Vagina (tissue), 2 donors: ENCODE measurements around the gene OR2AJ1. TPM values are rescaled to one million over a fixed set of nuclear protein-coding genes. Genes with fewer than 3 reads are reported as not detected.

ENCODE experiments used
- DNase-seq, 2 donors: peaks; one replicate each; pipeline ENCODE4 v3.0.0-alpha.2; 2017; ENCODE audit errors: extremely low spot score in 2 of 2
- H3K27ac ChIP-seq: fragments of 200-600 bp; sonication (generic); one replicate; pipeline ENCODE4 v1.5.1; 2019
- H3K27me3 ChIP-seq: fragments of 200-600 bp; sonication (generic); one replicate; pipeline ENCODE4 v1.5.1; 2019
- H3K36me3 ChIP-seq, 2 donors: fragments of 200-600 bp; sonication (generic); one replicate each; pipeline ENCODE4 v1.5.1; 2017 to 2019
- H3K4me1 ChIP-seq: fragments of 200-600 bp; sonication (generic); one replicate; pipeline ENCODE4 v1.5.1; 2019
- H3K4me3 ChIP-seq, 2 donors: fragments of 200-600 bp; sonication (generic); 1 replicate in 1 of 2; 2 replicates in 1 of 2; pipeline ENCODE4 v1.5.1; 2016 to 2019
- H3K9me3 ChIP-seq: fragments of 200-600 bp; sonication (generic); one replicate; pipeline ENCODE4 v1.5.1; 2019
- CTCF ChIP-seq, 3 experiments: fragments of 450-650 bp in 2 of 3; fragments of 200-600 bp in 1 of 3; sonication (generic) in 1 of 3; IDR thresholded peaks; one replicate each; pipeline ENCODE4 v1.5.1; 2017 to 2019; ENCODE audit warnings: antibody characterized with exemption in 3 of 3, mild to moderate bottlenecking in 2 of 3, moderate library complexity in 2 of 3
- POLR2A ChIP-seq, 2 donors: fragments of 450-650 bp; IDR thresholded peaks; one replicate each; pipeline ENCODE4 v1.6.1; 2017; ENCODE audit warnings: antibody characterized with exemption in 2 of 2, mild to moderate bottlenecking in 2 of 2, moderate library complexity in 2 of 2
- POLR2AphosphoS5 ChIP-seq, 2 donors: sonication (generic); formaldehyde crosslinking; IDR thresholded peaks; one replicate each; pipeline ENCODE4 v1.9.0; 2017; ENCODE audit warnings: antibody characterized with exemption in 2 of 2, mild to moderate bottlenecking in 2 of 2, low read depth in 1 of 2; ENCODE audit not compliant: insufficient read depth in 1 of 2
- intact Hi-C: fragments of 100-400 bp; cut with DNase I; formaldehyde crosslinking; loops from one replicate; pipeline ENCODE4 v1.15.1; 2023
- total RNA-seq: library from RNA; depleted of rRNA; stranded (reverse); fragments of >200 nt; gene quantifications from one replicate; pipeline ENCODE4 v1.2.3, GENCODE V29; 2016

Gene OR2AJ1
- total RNA-seq, 1 donor from 2014 or later: not detected

- Histone ChIP-seq H3K4me3 (no peak overlapping the region), H3K27ac (no peak overlapping the region), H3K27me3 (no peaks in the 10 kb centered on the region), H3K4me1 (no peaks in the 10 kb centered on the region), H3K36me3 (no peaks in the 10 kb centered on the region), H3K9me3 (no peaks in the 10 kb centered on the region)
- TF ChIP-seq POLR2A (IDR thresholded peaks at IDR 0.05) (no peak), CTCF (IDR thresholded peaks at IDR 0.05) (no peak), POLR2AphosphoS5 (IDR thresholded peaks at IDR 0.05; ENCODE audit: insufficient read depth in 1 of 2, low read depth in 1 of 2) (no peak)
- intact Hi-C loops: no loop called here
- DNase-seq: no peak
Observed at GRCh38 chr1:247953408-247953807, 28.7 kb downstream of the OR2AJ1 start.

- no peak overlapping the region for H3K4me3 ChIP-seq
- no peak overlapping the region for H3K27ac ChIP-seq
- no peak for TF ChIP-seq POLR2AphosphoS5 (IDR thresholded peaks at IDR 0.05; ENCODE audit: insufficient read depth in 1 of 2, low read depth in 1 of 2)
- TF ChIP-seq POLR2A (IDR thresholded peaks at IDR 0.05): no peak
- TF ChIP-seq CTCF (IDR thresholded peaks at IDR 0.05): no peak
- H3K4me1 ChIP-seq: no peaks in the 10 kb centered on the region
- no peaks in the 10 kb centered on the region for H3K9me3 ChIP-seq
- DNase-seq: no peak
- no peaks in the 10 kb centered on the region for H3K27me3 ChIP-seq
- intact Hi-C loops: no loop called here
- no peaks in the 10 kb centered on the region for H3K36me3 ChIP-seq
Observed at GRCh38 chr1:247961791-247962190, 37.1 kb downstream of the OR2AJ1 start.

- intact Hi-C loops: no loop called here
- Histone ChIP-seq H3K36me3 (no peaks in the 10 kb centered on the region), H3K4me1 (no peaks in the 10 kb centered on the region), H3K27ac (no peak overlapping the region), H3K27me3 (no peaks in the 10 kb centered on the region), H3K9me3 (no peaks in the 10 kb centered on the region), H3K4me3 (no peak overlapping the region)
- TF ChIP-seq CTCF (IDR thresholded peaks at IDR 0.05) (no peak), POLR2AphosphoS5 (IDR thresholded peaks at IDR 0.05; ENCODE audit: insufficient read depth in 1 of 2, low read depth in 1 of 2) (no peak), POLR2A (IDR thresholded peaks at IDR 0.05) (no peak)
- no peak for DNase-seq
Observed at GRCh38 chr1:247962911-247963588, 38.4 kb downstream of the OR2AJ1 start.

GRCh38 chr1:247964933-247965332 lies 40.2 kb downstream of the OR2AJ1 start, which contains the start of gene OR2AK2:
Gene OR2AK2, plus strand, starts transcription at chr1:247965233. Its CDS starts 144 bp downstream, at chr1:247965377.
- no peak for DNase-seq
- Histone ChIP-seq H3K4me1 (no peaks in the 10 kb centered on the region), H3K36me3 (no peaks in the 10 kb centered on the region), H3K27me3 (no peaks in the 10 kb centered on the region), H3K27ac (no peak within 1 kb of the TSS), H3K4me3 (no peak within 1 kb of the TSS), H3K9me3 (no peaks in the 10 kb centered on the region)
- intact Hi-C loops: no loop called here
- no peak for TF ChIP-seq CTCF (IDR thresholded peaks at IDR 0.05)
- no peak for TF ChIP-seq POLR2A (IDR thresholded peaks at IDR 0.05)
- TF ChIP-seq POLR2AphosphoS5 (IDR thresholded peaks at IDR 0.05; ENCODE audit: insufficient read depth in 1 of 2, low read depth in 1 of 2): no peak

GRCh38 chr1:247966532-247967204 lies 42.0 kb downstream of the OR2AJ1 start:
- Histone ChIP-seq H3K27me3 (no peaks in the 10 kb centered on the region), H3K27ac (no peak overlapping the region), H3K36me3 (no peaks in the 10 kb centered on the region), H3K4me1 (no peaks in the 10 kb centered on the region), H3K9me3 (no peaks in the 10 kb centered on the region), H3K4me3 (no peak overlapping the region)
- intact Hi-C loops: no loop called here
- TF ChIP-seq POLR2A (IDR thresholded peaks at IDR 0.05): no peak
- no peak for TF ChIP-seq CTCF (IDR thresholded peaks at IDR 0.05)
- no peak for TF ChIP-seq POLR2AphosphoS5 (IDR thresholded peaks at IDR 0.05; ENCODE audit: insufficient read depth in 1 of 2, low read depth in 1 of 2)
- DNase-seq: no peak
